ENCODE results near the gene PLXDC1.

GRCh38 chr17:39027455-39028035 lies 123.9 kb downstream of the PLXDC1 start:
- TF ChIP-seq CTCF (IDR thresholded peaks at IDR 0.05; ENCODE audit: low read depth, low read length), result no peak
- TF ChIP-seq EZH2phosphoT487 (IDR thresholded peaks at IDR 0.05; ENCODE audit: low read depth), result no peak
